ENCODE data around the gene CD163L1.

The CD163L1 gene

GRCh38 chr12:7431993-7432685 lies 11.8 kb downstream of the CD163L1 start:
- Histone ChIP-seq H3K27ac (ENCODE audit: low read depth, low read length) (no peak overlapping the region), H3K27me3 (ENCODE audit: control insufficient read depth in 5 of 5, insufficient read depth in 4 of 5, low read length in 5 of 5) (no peaks in the 10 kb centered on the region), H3K9ac (ENCODE audit: low read length in 5 of 5) (no peak overlapping the region), H3K9me3 (ENCODE audit: control insufficient read depth in 5 of 5, low read length in 5 of 5) (no peaks in the 10 kb centered on the region), H3K4me3 (ENCODE audit: low read depth in 1 of 5, low read length in 5 of 5) (no peak overlapping the region), H3K36me3 (ENCODE audit: control insufficient read depth in 5 of 5, insufficient read depth in 5 of 5, low read length in 5 of 5) (no peaks in the 10 kb centered on the region), H3K4me1 (ENCODE audit: control insufficient read depth in 5 of 5, insufficient read depth in 5 of 5, low read length in 5 of 5) (no peaks in the 10 kb centered on the region)

- Histone ChIP-seq H3K27me3 (ENCODE audit: control insufficient read depth in 5 of 5, insufficient read depth in 4 of 5, low read length in 5 of 5) (no peaks in the 10 kb centered on the region), H3K36me3 (ENCODE audit: control insufficient read depth in 5 of 5, insufficient read depth in 5 of 5, low read length in 5 of 5) (no peaks in the 10 kb centered on the region), H3K4me1 (ENCODE audit: control insufficient read depth in 5 of 5, insufficient read depth in 5 of 5, low read length in 5 of 5) (no peaks in the 10 kb centered on the region), H3K9ac (ENCODE audit: low read length in 5 of 5) (no peak overlapping the region), H3K9me3 (ENCODE audit: control insufficient read depth in 5 of 5, low read length in 5 of 5) (no peaks in the 10 kb centered on the region), H3K4me3 (ENCODE audit: low read depth in 1 of 5, low read length in 5 of 5) (no peak overlapping the region), H3K27ac (ENCODE audit: low read depth, low read length) (no peak overlapping the region)
These were observed 32.6 kb downstream of the CD163L1 start for GRCh38 chr12:7411343-7411742.

- no peak overlapping the region for H3K27ac ChIP-seq (ENCODE audit: low read depth, low read length)
- H3K36me3 ChIP-seq (ENCODE audit: control insufficient read depth in 5 of 5, insufficient read depth in 5 of 5, low read length in 5 of 5), result no peaks in the 10 kb centered on the region
- no peaks in the 10 kb centered on the region for H3K4me1 ChIP-seq (ENCODE audit: control insufficient read depth in 5 of 5, insufficient read depth in 5 of 5, low read length in 5 of 5)
- H3K9ac ChIP-seq (ENCODE audit: low read length in 5 of 5), result no peak overlapping the region
- H3K4me3 ChIP-seq (ENCODE audit: low read depth in 1 of 5, low read length in 5 of 5), result no peak overlapping the region
- no peaks in the 10 kb centered on the region for H3K27me3 ChIP-seq (ENCODE audit: control insufficient read depth in 5 of 5, insufficient read depth in 4 of 5, low read length in 5 of 5)
- H3K9me3 ChIP-seq (ENCODE audit: control insufficient read depth in 5 of 5, low read length in 5 of 5), result no peaks in the 10 kb centered on the region
These were observed 39.7 kb downstream of the CD163L1 start for GRCh38 chr12:7404275-7404674.

GRCh38 chr12:7403466-7403865 lies 40.5 kb downstream of the CD163L1 start:
- no peaks in the 10 kb centered on the region for H3K27me3 ChIP-seq (ENCODE audit: control insufficient read depth in 5 of 5, insufficient read depth in 4 of 5, low read length in 5 of 5)
- H3K9ac ChIP-seq (ENCODE audit: low read length in 5 of 5), result no peak overlapping the region
- no peak overlapping the region for H3K27ac ChIP-seq (ENCODE audit: low read depth, low read length)
- H3K9me3 ChIP-seq (ENCODE audit: control insufficient read depth in 5 of 5, low read length in 5 of 5), result no peaks in the 10 kb centered on the region
- H3K36me3 ChIP-seq (ENCODE audit: control insufficient read depth in 5 of 5, insufficient read depth in 5 of 5, low read length in 5 of 5), result no peaks in the 10 kb centered on the region
- H3K4me1 ChIP-seq (ENCODE audit: control insufficient read depth in 5 of 5, insufficient read depth in 5 of 5, low read length in 5 of 5), result no peaks in the 10 kb centered on the region
- H3K4me3 ChIP-seq (ENCODE audit: low read depth in 1 of 5, low read length in 5 of 5), result no peak overlapping the region

GRCh38 chr12:7399089-7399488 lies 44.9 kb downstream of the CD163L1 start:
- H3K36me3 ChIP-seq (ENCODE audit: control insufficient read depth in 5 of 5, insufficient read depth in 5 of 5, low read length in 5 of 5), result peaks cover 0 to 6% (median 0%) of the 10 kb centered on the region in 5 donors
- no peak overlapping the region for H3K27ac ChIP-seq (ENCODE audit: low read depth, low read length)
- H3K4me1 ChIP-seq (ENCODE audit: control insufficient read depth in 5 of 5, insufficient read depth in 5 of 5, low read length in 5 of 5), result no peaks in the 10 kb centered on the region
- no peaks in the 10 kb centered on the region for H3K27me3 ChIP-seq (ENCODE audit: control insufficient read depth in 5 of 5, insufficient read depth in 4 of 5, low read length in 5 of 5)
- H3K9me3 ChIP-seq (ENCODE audit: control insufficient read depth in 5 of 5, low read length in 5 of 5), result peaks cover 0 to 4% (median 0%) of the 10 kb centered on the region in 5 donors
- H3K9ac ChIP-seq (ENCODE audit: low read length in 5 of 5), result no peak overlapping the region
- H3K4me3 ChIP-seq (ENCODE audit: low read depth in 1 of 5, low read length in 5 of 5), result no peak overlapping the region

GRCh38 chr12:7396418-7396817 lies 47.5 kb downstream of the CD163L1 start:
- Histone ChIP-seq H3K27ac (ENCODE audit: low read depth, low read length) (no peak overlapping the region), H3K4me1 (ENCODE audit: control insufficient read depth in 5 of 5, insufficient read depth in 5 of 5, low read length in 5 of 5) (no peaks in the 10 kb centered on the region), H3K9me3 (ENCODE audit: control insufficient read depth in 5 of 5, low read length in 5 of 5) (peaks cover 0 to 4% (median 0%) of the 10 kb centered on the region in 5 donors), H3K4me3 (ENCODE audit: low read depth in 1 of 5, low read length in 5 of 5) (no peak overlapping the region), H3K36me3 (ENCODE audit: control insufficient read depth in 5 of 5, insufficient read depth in 5 of 5, low read length in 5 of 5) (peaks cover 0 to 6% (median 0%) of the 10 kb centered on the region in 5 donors), H3K27me3 (ENCODE audit: control insufficient read depth in 5 of 5, insufficient read depth in 4 of 5, low read length in 5 of 5) (no peaks in the 10 kb centered on the region), H3K9ac (ENCODE audit: low read length in 5 of 5) (no peak overlapping the region)

GRCh38 chr12:7395950-7396349 lies 48.0 kb downstream of the CD163L1 start:
- peaks cover 0 to 4% (median 0%) of the 10 kb centered on the region in 5 donors for H3K9me3 ChIP-seq (ENCODE audit: control insufficient read depth in 5 of 5, low read length in 5 of 5)
- no peaks in the 10 kb centered on the region for H3K27me3 ChIP-seq (ENCODE audit: control insufficient read depth in 5 of 5, insufficient read depth in 4 of 5, low read length in 5 of 5)
- no peaks in the 10 kb centered on the region for H3K4me1 ChIP-seq (ENCODE audit: control insufficient read depth in 5 of 5, insufficient read depth in 5 of 5, low read length in 5 of 5)
- H3K9ac ChIP-seq (ENCODE audit: low read length in 5 of 5), result no peak overlapping the region
- H3K27ac ChIP-seq (ENCODE audit: low read depth, low read length), result no peak overlapping the region
- H3K36me3 ChIP-seq (ENCODE audit: control insufficient read depth in 5 of 5, insufficient read depth in 5 of 5, low read length in 5 of 5), result peaks cover 0 to 6% (median 0%) of the 10 kb centered on the region in 5 donors
- H3K4me3 ChIP-seq (ENCODE audit: low read depth in 1 of 5, low read length in 5 of 5), result no peak overlapping the region

GRCh38 chr12:7387289-7387688 lies 56.7 kb downstream of the CD163L1 start:
- H3K4me3 ChIP-seq (ENCODE audit: low read depth in 1 of 5, low read length in 5 of 5), result no peak overlapping the region
- H3K9me3 ChIP-seq (ENCODE audit: control insufficient read depth in 5 of 5, low read length in 5 of 5), result peaks cover 0 to 6% (median 0%) of the 10 kb centered on the region in 5 donors
- peaks cover 0 to 5% (median 0%) of the 10 kb centered on the region in 5 donors for H3K36me3 ChIP-seq (ENCODE audit: control insufficient read depth in 5 of 5, insufficient read depth in 5 of 5, low read length in 5 of 5)
- no peak overlapping the region for H3K9ac ChIP-seq (ENCODE audit: low read length in 5 of 5)
- no peak overlapping the region for H3K27ac ChIP-seq (ENCODE audit: low read depth, low read length)
- H3K27me3 ChIP-seq (ENCODE audit: control insufficient read depth in 5 of 5, insufficient read depth in 4 of 5, low read length in 5 of 5), result no peaks in the 10 kb centered on the region
- no peaks in the 10 kb centered on the region for H3K4me1 ChIP-seq (ENCODE audit: control insufficient read depth in 5 of 5, insufficient read depth in 5 of 5, low read length in 5 of 5)

- no peak overlapping the region for H3K27ac ChIP-seq (ENCODE audit: low read depth, low read length)
- H3K4me1 ChIP-seq (ENCODE audit: control insufficient read depth in 5 of 5, insufficient read depth in 5 of 5, low read length in 5 of 5), result no peaks in the 10 kb centered on the region
- no peak overlapping the region for H3K9ac ChIP-seq (ENCODE audit: low read length in 5 of 5)
- H3K27me3 ChIP-seq (ENCODE audit: control insufficient read depth in 5 of 5, insufficient read depth in 4 of 5, low read length in 5 of 5), result no peaks in the 10 kb centered on the region
- H3K4me3 ChIP-seq (ENCODE audit: low read depth in 1 of 5, low read length in 5 of 5), result no peak overlapping the region
- H3K9me3 ChIP-seq (ENCODE audit: control insufficient read depth in 5 of 5, low read length in 5 of 5), result peaks cover 0 to 6% (median 0%) of the 10 kb centered on the region in 5 donors
- peaks cover 0 to 5% (median 0%) of the 10 kb centered on the region in 5 donors for H3K36me3 ChIP-seq (ENCODE audit: control insufficient read depth in 5 of 5, insufficient read depth in 5 of 5, low read length in 5 of 5)
These were observed 60.8 kb downstream of the CD163L1 start for GRCh38 chr12:7383157-7383556.

- Histone ChIP-seq H3K27ac (ENCODE audit: low read depth, low read length) (no peak overlapping the region), H3K9me3 (ENCODE audit: control insufficient read depth in 5 of 5, low read length in 5 of 5) (no peaks in the 10 kb centered on the region), H3K36me3 (ENCODE audit: control insufficient read depth in 5 of 5, insufficient read depth in 5 of 5, low read length in 5 of 5) (peaks cover 0 to 4% (median 0%) of the 10 kb centered on the region in 5 donors), H3K9ac (ENCODE audit: low read length in 5 of 5) (no peak overlapping the region), H3K27me3 (ENCODE audit: control insufficient read depth in 5 of 5, insufficient read depth in 4 of 5, low read length in 5 of 5) (peaks cover 0 to 4% (median 0%) of the 10 kb centered on the region in 5 donors), H3K4me3 (ENCODE audit: low read depth in 1 of 5, low read length in 5 of 5) (no peak overlapping the region), H3K4me1 (ENCODE audit: control insufficient read depth in 5 of 5, insufficient read depth in 5 of 5, low read length in 5 of 5) (peaks cover 0 to 6% (median 0%) of the 10 kb centered on the region in 5 donors)
These were observed 67.8 kb downstream of the CD163L1 start for GRCh38 chr12:7376196-7376595.

All from subcutaneous abdominal adipose tissue (tissue), 5 donors.